Left ventricle myocardium superior (tissue), 1 donor: ENCODE data around the gene RGS3. TPM values are rescaled to one million over a fixed set of nuclear protein-coding genes. Genes with fewer than 3 reads are reported as not detected.

Experiments
- ATAC-seq: fragments of 200-7000 bp; cut with Tn5 transposase; one replicate; pipeline ENCODE4 v1.9.1; 2020; ENCODE audit warnings: mild to moderate bottlenecking, moderate library complexity
- DNase-seq: peaks from one replicate; pipeline ENCODE4 v3.0.0-alpha.2; 2020
- intact Hi-C: fragments of 100-400 bp; cut with micrococcal nuclease; formaldehyde crosslinking; loops from one replicate; pipeline ENCODE4 v1.11.0; 2022
- total RNA-seq: library from RNA; stranded (reverse); fragmentation: NEBNext Ultra II Directional; extraction: Animal tissue kit (Norgen Biotek cat#: 25700); gene quantifications from one replicate; pipeline ENCODE4 v1.2.1, GENCODE V29; 2021
- donor health status: DM: no; HTN: yes; CAD: no; lungs with severe emphysema.

RGS3 gene
- total RNA-seq, 1 donor from 2014 or later = 115 TPM

DNA sequence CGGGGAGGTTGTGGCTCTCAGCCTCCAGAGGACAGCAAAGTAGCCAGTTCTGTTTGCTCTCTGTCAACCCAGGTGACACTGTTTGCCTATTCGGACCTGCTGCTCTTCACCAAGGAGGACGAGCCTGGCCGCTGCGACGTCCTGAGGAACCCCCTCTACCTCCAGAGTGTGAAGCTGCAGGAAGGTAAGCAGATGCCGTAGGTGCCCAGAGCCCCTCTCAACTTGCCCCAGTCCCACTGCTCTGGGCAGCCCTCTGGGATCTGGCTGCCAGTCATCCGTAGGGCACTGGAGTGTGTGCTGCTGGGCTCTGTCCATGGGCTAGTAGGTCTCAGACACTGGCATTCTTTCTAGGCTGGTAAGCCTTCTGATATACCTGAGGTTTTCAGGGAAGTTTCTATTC lies 59.3 kb downstream of the RGS3 start:
- ATAC-seq (peak; percentile 11), DNase-seq (no peak)
- intact Hi-C loops = loop anchor here (10.0 kb wide), 1 partner anchor 52 kb away; no protein-coding TSS in a partner anchor

DNA sequence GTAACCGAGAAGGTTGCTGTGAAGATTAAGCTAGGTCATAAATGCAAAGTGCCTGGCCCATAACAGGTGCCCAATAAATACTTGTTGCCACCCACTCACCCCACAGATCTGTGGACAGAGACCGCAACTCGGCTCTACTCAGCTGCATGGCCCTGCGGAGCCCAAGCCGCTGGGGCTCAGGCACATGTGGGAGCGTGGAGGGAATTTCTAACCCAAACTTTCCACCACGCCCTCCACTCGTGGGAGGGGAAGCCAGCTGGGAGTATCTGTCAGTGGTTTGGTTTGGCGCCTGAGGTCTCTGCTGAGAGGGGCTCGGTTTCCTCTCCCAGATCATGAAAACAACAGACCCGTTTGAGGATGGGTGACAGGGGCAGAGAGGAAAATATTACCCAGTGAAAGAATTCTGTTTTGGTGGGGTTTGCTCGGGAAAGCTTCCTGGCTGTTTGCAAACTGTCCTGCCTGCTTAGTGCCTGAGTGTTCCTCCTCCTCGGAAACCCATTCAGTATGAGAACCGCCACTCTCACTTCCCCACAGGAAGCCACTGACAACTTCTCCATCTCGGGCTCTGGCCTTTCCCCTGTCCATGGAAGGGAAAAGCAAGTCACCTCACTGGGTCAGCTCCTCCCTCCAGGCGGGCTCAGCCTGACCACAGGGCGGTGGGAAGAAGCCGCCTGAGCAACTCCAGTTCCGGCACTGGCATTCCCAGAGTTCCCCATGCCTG lies 60.1 kb downstream of the RGS3 start:
- DNase-seq = peak; percentile 67
- intact Hi-C loops = loop anchor here (10.0 kb wide), 1 partner anchor 51 kb away; no protein-coding TSS in a partner anchor
- peak; percentile 50 for ATAC-seq

DNA sequence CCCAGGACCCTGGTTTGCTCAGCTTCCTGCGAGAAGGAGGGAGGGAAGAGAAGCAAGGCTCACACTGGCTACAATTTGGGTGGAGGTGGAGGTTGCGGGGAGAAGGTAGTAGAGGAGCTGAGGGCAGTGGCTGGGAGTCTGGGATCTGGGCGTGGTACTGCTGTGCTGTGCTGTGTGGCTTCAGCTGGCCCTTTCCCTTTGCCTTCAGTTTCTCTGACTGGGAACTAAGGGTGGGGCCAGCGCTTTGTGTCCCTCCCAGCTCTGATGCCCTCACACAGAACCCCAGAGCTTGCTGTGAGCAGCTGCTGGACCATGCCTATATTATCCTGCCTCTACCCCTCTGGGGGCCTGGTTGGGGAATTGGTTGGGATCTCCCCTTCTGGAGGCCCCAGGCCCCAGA lies 60.9 kb downstream of the RGS3 start:
- intact Hi-C loops = loop anchor here (10.0 kb wide), 1 partner anchor 50 kb away; no protein-coding TSS in a partner anchor
- ATAC-seq (peak; percentile 6), DNase-seq (no peak)

DNA sequence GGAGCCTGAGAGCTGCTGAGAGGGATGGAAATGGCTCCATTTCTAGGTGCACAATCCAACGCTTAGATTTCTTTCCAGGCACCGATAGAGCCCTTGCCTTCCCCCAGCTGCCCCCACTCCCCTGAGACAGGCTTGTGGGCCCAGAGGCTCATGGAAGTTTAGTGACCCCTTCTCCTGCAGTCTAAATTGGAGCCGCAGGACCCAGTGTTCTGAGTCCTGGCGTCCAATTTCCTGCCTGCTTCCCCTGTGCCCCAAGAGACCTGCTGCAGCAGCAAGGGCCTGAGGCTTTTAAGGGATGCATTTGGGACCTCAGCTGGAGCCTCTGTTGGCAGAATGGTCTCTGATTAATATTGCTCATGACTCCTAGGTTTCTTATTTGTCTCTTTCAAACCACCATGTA lies 61.7 kb downstream of the RGS3 start:
- no peak for DNase-seq
- no peak for ATAC-seq
- intact Hi-C loops = loop anchor here (10.0 kb wide), 1 partner anchor 50 kb away; no protein-coding TSS in a partner anchor

DNA sequence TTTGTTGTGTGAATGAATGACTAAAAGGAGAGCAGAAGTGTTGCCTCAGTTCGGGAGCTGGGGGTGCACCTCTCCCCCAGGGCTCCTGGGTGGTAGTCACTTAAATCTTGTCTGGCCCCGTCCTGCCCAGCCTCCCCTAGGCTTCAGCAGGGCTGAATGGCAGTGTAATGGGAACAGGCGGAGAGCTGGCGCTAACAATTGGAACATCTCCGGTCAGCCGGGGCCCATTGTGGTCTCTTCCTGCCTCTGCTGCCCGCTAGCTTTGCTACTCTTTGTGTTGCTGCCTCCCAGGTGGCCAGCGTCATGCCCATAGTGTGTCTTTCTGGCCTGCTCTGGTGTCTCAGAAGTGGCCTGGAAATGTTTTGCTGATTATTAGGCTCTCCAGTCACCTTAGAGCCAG lies 62.3 kb downstream of the RGS3 start:
- ATAC-seq (no peak), DNase-seq (no peak)
- intact Hi-C loops = loop anchor here (10.0 kb wide), 1 partner anchor 49 kb away; no protein-coding TSS in a partner anchor

DNA sequence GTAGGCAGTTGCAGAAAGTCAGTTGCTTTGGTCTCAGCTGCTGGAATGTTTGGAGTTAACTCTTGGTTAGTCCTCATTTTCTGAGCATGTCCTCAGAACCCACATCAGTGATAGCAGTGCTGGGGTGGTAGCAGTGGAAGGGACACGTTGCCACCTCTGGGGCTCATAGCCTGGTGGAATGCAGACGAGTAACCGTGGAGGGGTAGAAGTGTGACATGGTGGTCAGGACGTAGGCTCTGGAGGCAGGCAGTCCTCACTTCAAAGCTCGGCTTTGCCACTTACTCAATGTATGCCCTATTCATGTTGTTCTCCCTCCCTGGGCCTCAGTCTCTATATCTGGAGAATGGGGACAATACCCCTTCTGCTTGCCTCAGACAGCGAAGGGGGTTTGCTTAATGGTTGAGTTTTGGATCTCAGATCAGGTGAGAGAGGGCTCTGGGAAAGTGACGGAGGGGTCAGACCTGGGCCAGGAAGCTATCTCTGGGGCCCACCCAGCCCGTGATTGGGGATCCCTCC lies 62.8 kb downstream of the RGS3 start:
- no peak for ATAC-seq
- intact Hi-C loops = loop anchor here (10.0 kb wide), 1 partner anchor 49 kb away; no protein-coding TSS in a partner anchor
- no peak for DNase-seq

DNA sequence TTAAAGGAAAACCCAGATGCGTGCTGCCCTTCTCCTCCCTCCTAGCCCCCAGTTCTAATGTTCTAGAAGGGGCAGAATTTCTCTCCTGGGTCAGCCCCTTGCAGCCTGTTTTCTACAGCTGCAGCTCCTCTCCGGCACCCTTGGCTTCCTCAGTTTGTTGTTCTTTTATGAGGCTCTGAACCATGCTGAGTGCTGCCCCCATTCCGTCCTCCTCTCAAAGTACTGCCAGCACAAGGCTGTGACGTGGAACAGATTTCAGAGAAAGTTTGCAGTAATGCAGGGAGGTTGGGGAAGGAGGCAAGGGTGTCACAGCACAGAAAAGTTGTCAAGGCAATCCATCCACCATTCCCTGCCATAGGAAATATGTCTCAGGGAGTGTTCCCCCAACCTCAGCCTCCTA lies 63.3 kb downstream of the RGS3 start:
- ATAC-seq (no peak), DNase-seq (no peak)
- intact Hi-C loops = loop anchor here (10.0 kb wide), 1 partner anchor 48 kb away; no protein-coding TSS in a partner anchor

DNA sequence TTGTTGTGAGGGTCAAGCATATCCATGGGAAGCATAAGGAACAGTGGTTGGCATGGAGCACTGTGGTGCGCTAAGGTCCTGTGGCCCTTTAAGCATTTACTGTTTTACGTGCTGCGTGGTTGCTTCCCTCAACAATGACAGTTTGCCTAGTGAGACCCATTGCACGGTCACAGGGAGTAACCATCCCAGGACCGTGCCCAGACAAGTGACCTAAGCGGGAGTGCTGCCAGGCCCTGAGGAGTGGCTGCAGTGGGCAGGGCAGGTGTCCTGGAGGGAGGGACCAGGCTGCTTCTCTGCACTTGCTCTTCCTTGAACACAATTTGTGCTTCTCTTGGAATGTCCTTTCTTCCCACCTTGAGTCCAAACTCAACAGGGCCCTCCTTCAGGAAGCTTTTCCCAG lies 64.6 kb downstream of the RGS3 start:
- ATAC-seq = peak; percentile 47
- intact Hi-C loops = loop anchor here (10.0 kb wide), 1 partner anchor 47 kb away; no protein-coding TSS in a partner anchor
- no peak for DNase-seq

DNA sequence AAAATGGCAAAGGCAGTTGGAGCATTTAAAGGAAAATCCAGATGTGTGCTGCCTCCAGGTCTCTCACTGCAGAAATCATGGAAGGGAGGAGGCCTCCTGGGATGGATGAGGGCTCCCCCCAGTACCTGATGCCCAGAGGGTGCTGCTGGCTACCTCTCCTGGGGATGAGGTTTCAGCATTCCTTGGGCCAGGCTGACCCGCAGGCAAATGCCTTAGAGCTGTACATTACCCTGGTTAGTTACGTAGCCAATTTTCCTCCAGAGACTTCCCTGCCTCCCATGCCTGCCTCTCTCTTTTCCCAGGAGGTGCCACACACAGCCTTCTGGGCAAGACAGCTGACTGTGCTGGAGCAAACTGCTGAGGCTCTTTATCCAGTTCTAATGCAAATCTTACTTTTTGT lies 65.3 kb downstream of the RGS3 start:
- intact Hi-C loops = loop anchor here (10.0 kb wide), 1 partner anchor 46 kb away; no protein-coding TSS in a partner anchor

DNA sequence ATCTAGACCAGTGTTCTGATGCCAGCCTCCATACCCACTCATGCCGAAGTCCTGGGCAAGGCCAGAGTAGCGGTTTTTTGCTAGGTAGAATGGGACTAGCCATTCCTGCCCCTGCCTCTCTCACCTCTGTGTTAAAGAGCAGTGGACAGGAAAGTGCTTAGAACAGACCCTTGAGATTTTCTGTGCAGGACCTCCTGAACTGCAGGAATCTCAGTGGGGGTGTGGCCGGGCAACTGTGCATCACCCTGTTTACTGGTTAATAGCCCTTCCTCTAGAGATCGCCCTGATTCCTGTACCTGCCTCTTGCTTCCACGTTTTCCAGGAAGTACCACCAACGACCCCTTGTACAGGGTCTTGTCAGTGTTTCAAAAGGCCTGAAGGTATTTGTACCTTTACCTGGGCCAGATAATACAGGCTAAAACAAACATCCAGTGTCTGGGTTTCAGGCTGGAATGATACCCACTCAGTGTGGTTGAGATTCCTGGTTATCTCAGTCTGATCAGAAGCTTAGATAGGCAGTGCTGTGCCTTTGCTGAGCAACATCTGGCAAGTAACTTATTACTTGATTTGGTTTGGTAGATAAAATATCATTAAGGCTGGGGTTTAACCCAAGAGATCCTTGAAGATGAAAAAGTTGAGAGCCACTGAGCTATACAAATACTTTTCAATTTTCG lies 65.9 kb downstream of the RGS3 start:
- intact Hi-C loops = loop anchor here (10.0 kb wide), 1 partner anchor 45 kb away; no protein-coding TSS in a partner anchor

More for the DNA sequence above, 65.3 kb downstream of the RGS3 start:
- ATAC-seq (no peak), DNase-seq (no peak)

DNA sequence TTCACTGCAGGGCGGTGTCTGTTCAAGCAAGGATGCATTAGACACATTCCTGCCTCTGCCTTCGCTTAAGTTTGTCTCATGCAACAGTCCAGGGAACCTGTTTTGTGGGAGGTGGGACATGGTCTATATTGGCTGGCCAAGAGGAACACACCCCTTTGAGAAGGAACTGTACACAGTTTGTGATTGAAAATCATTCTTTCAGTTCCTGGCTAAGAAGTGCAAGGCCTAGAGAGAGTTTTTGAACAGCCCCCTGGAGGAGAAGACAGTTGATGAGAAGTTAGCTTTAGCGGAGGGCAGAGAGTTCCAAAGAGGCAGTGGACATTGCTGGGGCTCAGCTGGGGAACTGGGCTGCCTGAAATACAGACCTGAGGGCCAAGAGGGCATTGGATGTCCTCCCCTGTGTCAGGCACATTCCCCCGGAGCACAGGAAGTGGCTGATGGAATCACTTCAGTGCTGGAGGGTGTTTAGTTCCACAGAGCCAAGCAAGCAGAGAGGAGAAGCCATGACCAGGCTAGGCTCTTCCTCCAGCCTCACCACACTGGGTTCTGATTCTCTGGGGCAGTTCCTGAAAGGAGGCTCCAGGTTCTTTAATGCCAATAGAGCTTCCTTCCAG lies 66.6 kb downstream of the RGS3 start:
- DNase-seq (no peak), ATAC-seq (no peak)
- intact Hi-C loops = no loop called here

More for the DNA sequence above, 65.9 kb downstream of the RGS3 start:
- ATAC-seq (no peak), DNase-seq (no peak)

DNA sequence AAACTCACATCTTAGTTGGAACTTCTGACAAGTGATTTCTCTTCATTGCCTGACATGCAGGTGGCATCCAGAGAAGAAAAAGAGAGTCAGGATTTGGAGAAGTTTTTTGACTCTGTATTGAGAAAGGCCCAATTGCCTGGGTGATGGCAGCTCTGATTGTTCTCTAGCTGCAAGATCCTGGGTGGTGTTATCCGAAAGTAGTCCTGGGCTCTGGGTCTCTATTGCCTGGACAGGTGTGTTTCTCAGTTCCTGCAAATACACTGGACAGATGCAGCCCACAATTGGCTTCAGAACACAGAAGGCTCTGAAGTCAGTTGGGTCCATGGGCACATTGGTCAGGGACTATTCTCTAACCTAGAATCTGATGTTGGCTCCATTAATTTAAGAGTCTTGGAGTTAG lies 67.4 kb downstream of the RGS3 start:
- DNase-seq (no peak), ATAC-seq (no peak)
- intact Hi-C loops = no loop called here

DNA sequence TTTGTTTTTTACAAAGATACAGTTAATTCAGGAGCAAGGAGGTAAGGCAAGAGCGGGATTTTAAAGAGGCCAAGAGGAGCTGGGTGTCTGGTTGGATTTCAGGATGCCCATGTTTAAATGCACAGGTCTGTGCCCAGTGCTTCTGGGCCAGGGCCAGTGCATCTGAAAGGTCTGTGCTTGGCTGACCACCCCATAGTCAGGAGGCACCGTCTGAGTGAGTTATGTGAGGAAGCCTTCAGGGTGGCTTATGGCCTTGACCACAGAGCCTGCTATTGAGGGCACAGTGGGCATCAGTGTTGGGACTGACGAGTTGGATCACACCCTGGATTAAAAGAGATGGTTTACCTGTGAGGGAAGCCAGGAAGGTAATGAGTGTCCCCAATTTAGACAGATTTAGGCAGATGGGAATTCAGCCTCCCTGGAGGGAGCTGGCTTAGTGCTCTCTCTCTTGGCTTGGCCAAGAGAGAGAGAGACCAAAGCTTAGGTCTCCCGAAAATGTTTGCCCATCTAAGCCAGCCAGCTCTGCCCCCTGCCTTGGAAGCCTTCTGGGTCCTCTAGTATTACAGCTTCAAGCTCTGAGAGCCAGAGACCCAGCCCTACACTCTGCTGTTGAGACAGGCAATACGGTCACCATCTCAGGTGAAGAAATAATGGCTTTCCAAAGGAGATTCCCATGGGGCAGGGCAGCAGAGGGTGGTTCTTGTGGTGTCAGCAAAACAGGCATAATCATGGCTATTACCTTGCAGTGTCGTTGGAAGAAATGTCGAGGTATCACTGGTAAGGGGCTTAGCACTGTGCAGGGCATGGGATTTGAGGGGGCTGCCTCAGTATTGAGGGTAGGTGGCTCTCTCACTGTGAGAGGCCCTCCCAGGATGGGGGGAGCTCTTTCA lies 68.6 kb downstream of the RGS3 start:
- intact Hi-C loops = no loop called here
- DNase-seq (no peak), ATAC-seq (no peak)

DNA sequence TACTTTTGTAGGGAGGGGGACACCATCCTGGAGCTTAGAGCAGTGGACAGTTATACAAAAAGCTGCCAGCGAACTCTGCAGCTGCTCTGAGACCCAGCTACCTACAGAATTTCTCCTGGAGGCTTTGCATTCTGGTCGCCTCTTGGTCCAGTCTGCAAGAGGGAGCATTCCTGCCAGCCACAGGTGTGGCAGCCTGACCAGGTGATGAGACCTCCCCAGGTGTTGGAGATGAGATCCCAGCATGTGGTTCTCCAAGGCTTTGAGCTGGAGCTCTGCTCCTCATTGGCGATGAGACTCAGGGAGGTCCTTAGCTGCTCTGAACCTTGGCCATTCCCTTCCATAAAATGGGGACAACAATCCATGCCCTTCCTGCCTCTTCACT lies 69.3 kb downstream of the RGS3 start:
- intact Hi-C loops = no loop called here
- ATAC-seq (no peak), DNase-seq (no peak)

DNA sequence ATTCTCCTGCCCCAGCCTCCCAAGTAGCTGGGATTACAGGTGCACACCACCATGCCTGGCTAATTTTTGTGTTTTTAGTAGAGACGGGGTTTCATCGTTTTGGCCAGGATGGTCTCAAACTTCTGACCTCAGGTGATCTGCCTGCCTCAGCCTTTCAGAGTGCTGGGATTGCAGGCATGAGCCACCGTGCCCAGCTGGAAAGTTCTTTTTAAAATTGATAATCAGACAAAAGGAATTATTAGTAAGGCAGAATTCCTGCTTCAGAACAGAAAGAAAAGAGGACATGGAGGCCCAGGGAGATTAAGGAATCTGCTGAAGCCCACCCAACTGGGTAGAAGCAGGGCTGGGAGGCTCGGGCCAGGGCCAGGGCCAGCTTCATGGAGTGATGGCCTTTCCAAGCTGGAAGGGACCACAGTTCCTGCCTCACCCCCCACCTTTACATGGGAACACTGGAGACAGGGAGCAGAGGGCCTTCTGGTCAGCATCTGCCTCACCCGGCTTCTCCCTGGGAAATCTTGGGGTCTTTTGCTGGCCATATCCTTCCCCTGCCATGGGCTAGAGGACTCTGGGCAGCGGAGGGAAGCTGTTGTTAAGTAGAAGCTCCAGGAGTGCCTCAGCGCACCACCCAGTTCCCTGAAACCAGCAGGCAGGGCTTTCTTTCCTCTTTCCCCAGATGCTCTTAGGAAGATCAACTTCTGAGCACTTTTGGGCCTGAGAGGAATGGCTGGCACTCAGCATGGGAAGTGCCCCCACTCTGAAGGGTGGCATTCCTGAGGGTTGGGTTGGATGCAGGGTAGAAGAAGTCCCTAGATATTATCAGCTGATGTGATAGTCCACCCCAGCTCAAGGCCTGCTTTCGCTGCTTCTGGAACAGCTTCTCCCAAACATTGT lies 70.1 kb downstream of the RGS3 start:
- DNase-seq = no peak
- intact Hi-C loops = no loop called here

DNA sequence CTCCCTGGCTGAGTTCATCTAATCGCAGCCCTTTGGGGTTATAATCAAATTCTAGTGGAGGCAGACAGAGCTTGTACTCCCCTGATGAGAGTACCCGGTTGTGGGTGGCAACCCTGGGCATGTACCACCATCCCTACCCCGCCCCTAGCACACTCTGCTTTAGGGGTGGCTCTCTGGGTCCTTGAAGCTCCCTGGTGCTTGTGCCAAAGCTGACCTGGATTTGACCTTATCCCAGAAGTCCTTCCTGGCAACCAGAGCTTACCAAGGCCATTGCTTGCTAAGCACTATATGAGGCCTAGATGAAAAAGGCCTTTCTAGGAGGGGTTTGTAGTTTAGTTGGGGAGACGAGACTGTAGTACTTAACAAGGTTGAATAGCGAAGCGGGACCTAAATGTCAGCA lies 72.2 kb downstream of the RGS3 start:
- ATAC-seq (peak; percentile 2), DNase-seq (no peak)
- intact Hi-C loops = no loop called here

More for the DNA sequence above, 70.1 kb downstream of the RGS3 start:
- ATAC-seq = no peak

DNA sequence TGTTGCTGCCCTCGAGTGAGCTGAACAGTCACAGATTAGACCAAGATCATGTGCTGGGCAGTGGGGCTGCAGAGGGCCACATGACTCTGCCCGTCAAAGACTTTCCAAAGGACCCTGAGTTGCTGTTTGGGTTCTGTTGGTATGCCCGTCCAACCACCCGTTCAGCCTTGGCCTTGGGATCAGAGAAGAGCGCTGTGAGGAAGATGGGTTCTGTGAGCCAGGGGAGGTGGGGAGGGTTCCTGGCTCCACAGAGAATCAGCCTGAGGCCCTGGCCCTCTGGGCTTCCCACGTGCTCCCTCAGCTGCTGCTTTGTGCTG lies 72.6 kb downstream of the RGS3 start:
- intact Hi-C loops = no loop called here
- ATAC-seq = peak; percentile 17
- no peak for DNase-seq
